ENCODE results near the gene LRRK1. TPM values are rescaled to one million over a fixed set of nuclear protein-coding genes. Genes with fewer than 3 reads are reported as not detected.

The LRRK1 gene
- total and polyA plus RNA-seq, 2 donors (not counting 1 experiment from before 2014, with no cell fraction given) = 19.8 to 53.0 TPM

- no peak overlapping the region for H3K4me3 ChIP-seq (ENCODE audit: control extremely low read depth in 1 of 5, extremely low read depth in 1 of 5, insufficient read depth in 1 of 5, low read depth in 2 of 5, low read length in 4 of 5)
- no peak overlapping the region for H3K27ac ChIP-seq (ENCODE audit: low read length in 2 of 2)
- Mint-ChIP-seq H3K27me3 (peaks cover 67% of the 10 kb centered on the region), H3K27ac (no peak overlapping the region), H3K9me3 (ENCODE audit: insufficient read depth) (no peaks in the 10 kb centered on the region), H3K4me1 (peaks cover 11% of the 10 kb centered on the region), H3K4me3 (peak overlapping the region; percentile 80)
- H2AFZ ChIP-seq (ENCODE audit: insufficient read depth, low read depth, low read length, poor library complexity, severe bottlenecking) = no peak overlapping the region
- ChIA-PET POLR2A (no interaction called here), CTCF (interaction anchor here (0.6 to 2.5 kb wide), 3 partner anchors 17 to 130 kb away, joined by 3 to 8 read pairs (median 4); no protein-coding TSS in a partner anchor)
- H3K9me3 ChIP-seq (ENCODE audit: control extremely low read depth in 1 of 3, control insufficient read depth in 2 of 3, insufficient read depth in 1 of 3, low read length in 2 of 3) = no peaks in the 10 kb centered on the region
- ATAC-seq (ENCODE audit: low read depth) (no peak), DNase-seq (no peak)
- peaks cover 0 to 53% (median 24%) of the 10 kb centered on the region in 4 experiments for H3K27me3 ChIP-seq (replicated peaks in 1 of 4; ENCODE audit: control extremely low read depth in 1 of 4, control insufficient read depth in 3 of 4, insufficient read depth in 4 of 4, low read length in 3 of 4)
- intact Hi-C loops (cut with micrococcal nuclease) = no loop called here
- 91% methylated on average over 7 of the region's 11 CpGs for WGBS (ENCODE audit: insufficient coverage)
- H4K20me1 ChIP-seq (ENCODE audit: control insufficient read depth, insufficient read depth, low read length, poor library complexity, severe bottlenecking) = no peaks in the 10 kb centered on the region
- no peak overlapping the region for H3K4me2 ChIP-seq (replicated peaks; ENCODE audit: low read depth, low read length, poor library complexity, severe bottlenecking)
- no peak overlapping the region for H3K9ac ChIP-seq (ENCODE audit: low read length)
- TF ChIP-seq, protein P1, sequence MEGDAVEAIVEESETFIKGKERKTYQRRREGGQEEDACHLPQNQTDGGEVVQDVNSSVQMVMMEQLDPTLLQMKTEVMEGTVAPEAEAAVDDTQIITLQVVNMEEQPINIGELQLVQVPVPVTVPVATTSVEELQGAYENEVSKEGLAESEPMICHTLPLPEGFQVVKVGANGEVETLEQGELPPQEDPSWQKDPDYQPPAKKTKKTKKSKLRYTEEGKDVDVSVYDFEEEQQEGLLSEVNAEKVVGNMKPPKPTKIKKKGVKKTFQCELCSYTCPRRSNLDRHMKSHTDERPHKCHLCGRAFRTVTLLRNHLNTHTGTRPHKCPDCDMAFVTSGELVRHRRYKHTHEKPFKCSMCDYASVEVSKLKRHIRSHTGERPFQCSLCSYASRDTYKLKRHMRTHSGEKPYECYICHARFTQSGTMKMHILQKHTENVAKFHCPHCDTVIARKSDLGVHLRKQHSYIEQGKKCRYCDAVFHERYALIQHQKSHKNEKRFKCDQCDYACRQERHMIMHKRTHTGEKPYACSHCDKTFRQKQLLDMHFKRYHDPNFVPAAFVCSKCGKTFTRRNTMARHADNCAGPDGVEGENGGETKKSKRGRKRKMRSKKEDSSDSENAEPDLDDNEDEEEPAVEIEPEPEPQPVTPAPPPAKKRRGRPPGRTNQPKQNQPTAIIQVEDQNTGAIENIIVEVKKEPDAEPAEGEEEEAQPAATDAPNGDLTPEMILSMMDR (IDR thresholded peaks at IDR 0.05) = no peak
- no peaks in the 10 kb centered on the region for H3K36me3 ChIP-seq (replicated peaks in 1 of 2; ENCODE audit: control extremely low read depth in 1 of 2, control insufficient read depth in 1 of 2, extremely low read depth in 1 of 2, insufficient read depth in 2 of 2, low read length in 1 of 2)
- H3K79me2 ChIP-seq (ENCODE audit: control insufficient read depth, insufficient read depth, low read length) = no peaks in the 10 kb centered on the region
- peaks cover 10% of the 10 kb centered on the region in 2 donors for H3K4me1 ChIP-seq (ENCODE audit: control insufficient read depth in 2 of 2, insufficient read depth in 2 of 2, low read length in 2 of 2)
These were observed 41.0 kb upstream of the LRRK1 start for GRCh38 chr15:100878130-100878529.

- DNase-seq = no peak
- 10% methylated on average over 6 of the region's 12 CpGs for WGBS (ENCODE audit: insufficient coverage)
- Mint-ChIP-seq H3K4me3 (peak overlapping the region; percentile 80), H3K4me1 (peaks cover 11% of the 10 kb centered on the region), H3K27ac (no peak overlapping the region), H3K27me3 (peaks cover 70% of the 10 kb centered on the region), H3K9me3 (ENCODE audit: insufficient read depth) (no peaks in the 10 kb centered on the region)
- intact Hi-C loops (cut with micrococcal nuclease) = no loop called here
- Histone ChIP-seq H3K9me3 (ENCODE audit: control extremely low read depth in 1 of 3, control insufficient read depth in 2 of 3, insufficient read depth in 1 of 3, low read length in 2 of 3) (no peaks in the 10 kb centered on the region), H3K27me3 (replicated peaks in 1 of 4; ENCODE audit: control extremely low read depth in 1 of 4, control insufficient read depth in 3 of 4, insufficient read depth in 4 of 4, low read length in 3 of 4) (peaks cover 0 to 54% (median 25%) of the 10 kb centered on the region in 4 experiments), H4K20me1 (ENCODE audit: control insufficient read depth, insufficient read depth, low read length, poor library complexity, severe bottlenecking) (no peaks in the 10 kb centered on the region), H3K36me3 (replicated peaks in 1 of 2; ENCODE audit: control extremely low read depth in 1 of 2, control insufficient read depth in 1 of 2, extremely low read depth in 1 of 2, insufficient read depth in 2 of 2, low read length in 1 of 2) (no peaks in the 10 kb centered on the region), H3K4me2 (replicated peaks; ENCODE audit: low read depth, low read length, poor library complexity, severe bottlenecking) (peak overlapping the region; percentile 75), H2AFZ (ENCODE audit: insufficient read depth, low read depth, low read length, poor library complexity, severe bottlenecking) (no peak overlapping the region), H3K79me2 (ENCODE audit: control insufficient read depth, insufficient read depth, low read length) (no peaks in the 10 kb centered on the region), H3K27ac (ENCODE audit: low read length in 2 of 2) (no peak overlapping the region), H3K9ac (ENCODE audit: low read length) (no peak overlapping the region), H3K4me3 (ENCODE audit: control extremely low read depth in 1 of 5, extremely low read depth in 1 of 5, insufficient read depth in 1 of 5, low read depth in 2 of 5, low read length in 4 of 5) (peak overlapping the region in 1 of 5 experiments; percentile 33), H3K4me1 (ENCODE audit: control insufficient read depth in 2 of 2, insufficient read depth in 2 of 2, low read length in 2 of 2) (peaks cover 10% of the 10 kb centered on the region in 2 donors)
- TF ChIP-seq EZH2 (IDR thresholded peaks at IDR 0.05; ENCODE audit: borderline replicate concordance, insufficient read depth, low read depth, low read length, poor library complexity, severe bottlenecking) = no peak
- TF ChIP-seq, protein P1 (IDR thresholded peaks at IDR 0.05) = no peak
- no peak for ATAC-seq (ENCODE audit: low read depth)
- ChIA-PET POLR2A (no interaction called here), CTCF (interaction anchor here (0.6 to 2.5 kb wide), 2 partner anchors 29 to 130 kb away, joined by 3 to 8 read pairs; no protein-coding TSS in a partner anchor)
These were observed 40.5 kb upstream of the LRRK1 start for GRCh38 chr15:100878648-100879047.
